Measurements from ENCODE around the gene ADRA2B.

GRCh38 chr2:96087130-96087529 is 29.2 kb downstream of the ADRA2B start:
- TF ChIP-seq CTCF (IDR thresholded peaks at IDR 0.05 in 2 of 3, conservative IDR thresholded peaks at IDR 0.05 in 1 of 3; ENCODE audit: borderline replicate concordance in 1 of 3, insufficient read depth in 1 of 3, low read depth in 2 of 3, low read length in 2 of 3) (no peak), EGR1 (IDR thresholded peaks at IDR 0.05; ENCODE audit: low read depth) (no peak)

Measured in HCT116 (cell line).